CD4-positive, CD25-positive, alpha-beta regulatory T cell (primary cell): Measurements from ENCODE around the gene NTF3. TPM values are rescaled to one million over a fixed set of nuclear protein-coding genes. Genes with fewer than 3 reads are reported as not detected.

Source experiments
- ATAC-seq, 2 donors: fragments of 150-1000 bp; cut with Tn5 transposase; one replicate each; pipeline ENCODE4 v1.10.0; 2021; ENCODE audit warnings: low read depth in 2 of 2, moderate number of reproducible peaks in 2 of 2, moderate library complexity in 1 of 2
- DNase-seq, 3 donors: peaks; one replicate each; pipeline versions ENCODE4 v3.0.0 to v3.0.0-alpha.2; 2012 to 2022; ENCODE audit warnings: mixed read lengths in 1 of 3
- H3K27ac ChIP-seq: one replicate; pipeline ENCODE4 v1.7.0; 2013; ENCODE audit warnings: mild to moderate bottlenecking, low read length; ENCODE audit not compliant: insufficient read depth, poor library complexity, severe bottlenecking
- H3K27me3 ChIP-seq: one replicate; pipeline ENCODE4 v1.7.0; 2013; ENCODE audit warnings: low read length; ENCODE audit not compliant: control insufficient read depth, insufficient read depth
- H3K36me3 ChIP-seq: one replicate; pipeline ENCODE4 v1.7.0; 2013; ENCODE audit warnings: mild to moderate bottlenecking, low read length, moderate library complexity; ENCODE audit not compliant: control insufficient read depth, insufficient read depth
- H3K4me1 ChIP-seq: 2 replicates; pipeline ENCODE4 v1.7.0; 2013; ENCODE audit warnings: mild to moderate bottlenecking, low read length; ENCODE audit not compliant: insufficient read depth, control insufficient read depth, poor library complexity, severe bottlenecking
- H3K4me3 ChIP-seq: one replicate; pipeline ENCODE4 v1.7.0; 2013; ENCODE audit warnings: low read depth, mild to moderate bottlenecking, low read length, moderate library complexity
- H3K9me3 ChIP-seq, 2 experiments: 1 replicate in 1 of 2; 2 replicates in 1 of 2; pipeline ENCODE4 v1.7.0; 2013; ENCODE audit warnings: low read length in 2 of 2, mild to moderate bottlenecking in 1 of 2, moderate library complexity in 1 of 2; ENCODE audit not compliant: control insufficient read depth in 2 of 2
- H3K27ac Mint-ChIP-seq, 3 donors: one replicate each; pipeline ENCODE4 v1.8.0; 2020 to 2022; ENCODE audit warnings: mild to moderate bottlenecking in 3 of 3, mixed read lengths in 3 of 3, moderate library complexity in 2 of 3
- H3K27me3 Mint-ChIP-seq: one replicate; pipeline ENCODE4 v1.8.0; 2022; ENCODE audit warnings: mild to moderate bottlenecking, mixed read lengths
- H3K36me3 Mint-ChIP-seq: one replicate; pipeline ENCODE4 v1.8.0; 2020; ENCODE audit warnings: mixed read lengths
- H3K4me1 Mint-ChIP-seq, 4 donors: one replicate each; pipeline ENCODE4 v1.8.0; 2020 to 2022; ENCODE audit warnings: mixed read lengths in 4 of 4, mild to moderate bottlenecking in 1 of 4
- H3K4me3 Mint-ChIP-seq, 4 donors: one replicate each; pipeline ENCODE4 v1.8.0; 2020 to 2022; ENCODE audit warnings: mild to moderate bottlenecking in 4 of 4, mixed read lengths in 4 of 4, moderate library complexity in 3 of 4
- H3K9me3 Mint-ChIP-seq, 7 donors: one replicate each; pipeline ENCODE4 v1.8.0; 2020 to 2022; ENCODE audit warnings: mixed read lengths in 7 of 7, mild to moderate bottlenecking in 3 of 7, moderate library complexity in 2 of 7
- polyA plus RNA-seq, 4 donors: library from polyadenylated mRNA; unstranded; fragments of 300-500 nt; fragmentation: Illumina TruSeq; gene quantifications; one replicate each; pipeline ENCODE4 v1.2.3, GENCODE V29; 2021
- total RNA-seq: library from RNA; stranded (reverse); gene quantifications from one replicate; pipeline ENCODE4 v1.2.3, GENCODE V29; 2022

The NTF3 gene
- total and polyA plus RNA-seq, 5 donors from 2014 or later = not detected

- Mint-ChIP-seq H3K27me3 (peaks cover 27% of the 10 kb centered on the region), H3K9me3 (peaks cover 0 to 4% (median 0%) of the 10 kb centered on the region in 7 donors), H3K27ac (no peak overlapping the region), H3K4me3 (no peak overlapping the region), H3K36me3 (no peaks in the 10 kb centered on the region), H3K4me1 (peaks cover 0 to 10% (median 3%) of the 10 kb centered on the region in 4 donors)
- Histone ChIP-seq H3K4me3 (no peak overlapping the region), H3K4me1 (no peaks in the 10 kb centered on the region), H3K36me3 (no peaks in the 10 kb centered on the region), H3K9me3 (no peaks in the 10 kb centered on the region), H3K27me3 (peaks cover 15% of the 10 kb centered on the region), H3K27ac (no peak overlapping the region)
- DNase-seq (no peak), ATAC-seq (no peak)
Measured at GRCh38 chr12:5434647-5435560, 3.0 kb downstream of the NTF3 start.

GRCh38 chr12:5437182-5437583 lies 5.3 kb downstream of the NTF3 start:
- Histone ChIP-seq H3K27ac (no peak overlapping the region), H3K27me3 (peaks cover 16% of the 10 kb centered on the region), H3K9me3 (no peaks in the 10 kb centered on the region), H3K36me3 (no peaks in the 10 kb centered on the region), H3K4me3 (no peak overlapping the region), H3K4me1 (no peaks in the 10 kb centered on the region)
- ATAC-seq (no peak), DNase-seq (no peak)
- Mint-ChIP-seq H3K9me3 (peaks cover 0 to 4% (median 0%) of the 10 kb centered on the region in 7 donors), H3K4me3 (no peak overlapping the region), H3K36me3 (no peaks in the 10 kb centered on the region), H3K27me3 (peaks cover 11% of the 10 kb centered on the region), H3K27ac (no peak overlapping the region), H3K4me1 (no peaks in the 10 kb centered on the region)

GRCh38 chr12:5437589-5437988 lies 5.7 kb downstream of the NTF3 start:
- Mint-ChIP-seq H3K4me3 (no peak overlapping the region), H3K4me1 (no peaks in the 10 kb centered on the region), H3K27ac (no peak overlapping the region), H3K36me3 (no peaks in the 10 kb centered on the region), H3K9me3 (peaks cover 0 to 4% (median 0%) of the 10 kb centered on the region in 7 donors), H3K27me3 (peaks cover 7% of the 10 kb centered on the region)
- DNase-seq (no peak), ATAC-seq (no peak)
- peaks cover 16% of the 10 kb centered on the region for H3K27me3 ChIP-seq
- H3K27ac ChIP-seq = no peak overlapping the region
- no peak overlapping the region for H3K4me3 ChIP-seq
- no peaks in the 10 kb centered on the region for H3K9me3 ChIP-seq
- H3K4me1 ChIP-seq = no peaks in the 10 kb centered on the region
- no peaks in the 10 kb centered on the region for H3K36me3 ChIP-seq

- DNase-seq (no peak), ATAC-seq (no peak)
- Mint-ChIP-seq H3K9me3 (peaks cover 0 to 4% (median 0%) of the 10 kb centered on the region in 7 donors), H3K36me3 (no peaks in the 10 kb centered on the region), H3K4me1 (no peaks in the 10 kb centered on the region), H3K4me3 (no peak overlapping the region), H3K27me3 (peaks cover 6% of the 10 kb centered on the region), H3K27ac (no peak overlapping the region)
- H3K27me3 ChIP-seq = peaks cover 16% of the 10 kb centered on the region
- H3K27ac ChIP-seq = no peak overlapping the region
- no peaks in the 10 kb centered on the region for H3K36me3 ChIP-seq
- H3K4me1 ChIP-seq = no peaks in the 10 kb centered on the region
- no peak overlapping the region for H3K4me3 ChIP-seq
- no peaks in the 10 kb centered on the region for H3K9me3 ChIP-seq
Measured at GRCh38 chr12:5438671-5439200, 6.8 kb downstream of the NTF3 start.

GRCh38 chr12:5439371-5439771 lies 7.5 kb downstream of the NTF3 start:
- no peak for DNase-seq
- peaks cover 6% of the 10 kb centered on the region for H3K27me3 Mint-ChIP-seq
- no peak overlapping the region for H3K4me3 Mint-ChIP-seq
- Histone ChIP-seq H3K4me3 (no peak overlapping the region), H3K36me3 (no peaks in the 10 kb centered on the region), H3K9me3 (no peaks in the 10 kb centered on the region), H3K4me1 (no peaks in the 10 kb centered on the region), H3K27ac (no peak overlapping the region), H3K27me3 (peaks cover 12% of the 10 kb centered on the region)
- peaks cover 0 to 4% (median 0%) of the 10 kb centered on the region in 7 donors for H3K9me3 Mint-ChIP-seq
- no peak for ATAC-seq
- no peak overlapping the region for H3K27ac Mint-ChIP-seq
- no peaks in the 10 kb centered on the region for H3K4me1 Mint-ChIP-seq
- no peaks in the 10 kb centered on the region for H3K36me3 Mint-ChIP-seq

- H3K27ac Mint-ChIP-seq = no peak overlapping the region
- no peak overlapping the region for H3K4me3 ChIP-seq
- no peaks in the 10 kb centered on the region for H3K4me1 Mint-ChIP-seq
- peaks cover 0 to 4% (median 0%) of the 10 kb centered on the region in 7 donors for H3K9me3 Mint-ChIP-seq
- no peak overlapping the region for H3K4me3 Mint-ChIP-seq
- ATAC-seq (no peak), DNase-seq (no peak)
- H3K27me3 ChIP-seq = peaks cover 8% of the 10 kb centered on the region
- H3K36me3 Mint-ChIP-seq = no peaks in the 10 kb centered on the region
- H3K36me3 ChIP-seq = no peaks in the 10 kb centered on the region
- peaks cover 6% of the 10 kb centered on the region for H3K27me3 Mint-ChIP-seq
- H3K9me3 ChIP-seq = no peaks in the 10 kb centered on the region
- no peak overlapping the region for H3K27ac ChIP-seq
- H3K4me1 ChIP-seq = no peaks in the 10 kb centered on the region
Measured at GRCh38 chr12:5439788-5440300, 7.9 kb downstream of the NTF3 start.

GRCh38 chr12:5440978-5441377 lies 9.1 kb downstream of the NTF3 start:
- Mint-ChIP-seq H3K27ac (no peak overlapping the region), H3K9me3 (peaks cover 0 to 4% (median 0%) of the 10 kb centered on the region in 7 donors), H3K27me3 (peaks cover 6% of the 10 kb centered on the region), H3K36me3 (no peaks in the 10 kb centered on the region), H3K4me1 (no peaks in the 10 kb centered on the region), H3K4me3 (no peak overlapping the region)
- DNase-seq (no peak), ATAC-seq (no peak)
- no peaks in the 10 kb centered on the region for H3K9me3 ChIP-seq
- H3K36me3 ChIP-seq = no peaks in the 10 kb centered on the region
- H3K27me3 ChIP-seq = peaks cover 5% of the 10 kb centered on the region
- H3K4me3 ChIP-seq = no peak overlapping the region
- no peak overlapping the region for H3K27ac ChIP-seq
- no peaks in the 10 kb centered on the region for H3K4me1 ChIP-seq
